ENCODE measurements around the gene TAF8. TPM values are rescaled to one million over a fixed set of nuclear protein-coding genes. Genes with fewer than 3 reads are reported as not detected.

The TAF8 gene
- total RNA-seq, 1 donor from 2014 or later = 21.9 TPM

DNA sequence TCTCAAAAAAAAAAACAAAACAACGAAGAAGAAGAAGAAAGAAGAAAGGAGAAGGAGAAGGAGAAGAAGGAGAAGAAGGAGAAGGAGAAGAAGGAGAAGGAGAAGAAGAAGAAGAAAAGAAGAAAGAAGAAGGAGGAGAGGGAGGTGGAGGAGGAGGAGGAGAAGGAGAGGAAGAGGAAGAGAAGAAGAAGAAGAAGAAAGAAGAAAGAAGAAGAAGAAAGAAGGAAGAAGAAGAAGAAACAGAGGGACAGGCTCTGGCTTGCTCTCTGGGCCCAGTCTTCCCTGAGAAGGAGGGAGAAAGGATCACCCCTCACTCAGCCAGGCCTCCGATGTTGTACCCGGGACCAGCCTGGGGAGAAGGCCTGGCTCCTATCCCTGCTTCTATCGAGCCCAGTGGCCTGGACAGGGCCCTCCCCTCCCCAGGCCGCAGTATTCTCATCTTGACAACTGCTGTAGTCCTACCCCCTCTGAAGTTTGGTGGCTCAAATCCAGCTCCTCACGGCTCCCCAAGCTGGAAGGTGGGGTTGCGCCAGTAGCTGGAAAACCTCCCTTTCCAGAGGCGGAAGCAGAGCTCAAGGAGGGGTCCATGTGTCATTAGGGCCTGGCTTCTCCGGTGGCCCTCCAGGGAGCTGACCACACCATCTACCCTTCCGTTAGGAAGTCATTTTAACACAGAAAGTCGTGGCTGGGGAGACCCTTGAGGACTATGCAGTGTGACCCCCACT is 73.2 kb downstream of the TAF8 start:
- H3K27ac Mint-ChIP-seq (ENCODE audit: unreplicated experiment) = no peak overlapping the region
- no peak for DNase-seq (ENCODE audit: low spot score)
- TF ChIP-seq, protein P1, sequence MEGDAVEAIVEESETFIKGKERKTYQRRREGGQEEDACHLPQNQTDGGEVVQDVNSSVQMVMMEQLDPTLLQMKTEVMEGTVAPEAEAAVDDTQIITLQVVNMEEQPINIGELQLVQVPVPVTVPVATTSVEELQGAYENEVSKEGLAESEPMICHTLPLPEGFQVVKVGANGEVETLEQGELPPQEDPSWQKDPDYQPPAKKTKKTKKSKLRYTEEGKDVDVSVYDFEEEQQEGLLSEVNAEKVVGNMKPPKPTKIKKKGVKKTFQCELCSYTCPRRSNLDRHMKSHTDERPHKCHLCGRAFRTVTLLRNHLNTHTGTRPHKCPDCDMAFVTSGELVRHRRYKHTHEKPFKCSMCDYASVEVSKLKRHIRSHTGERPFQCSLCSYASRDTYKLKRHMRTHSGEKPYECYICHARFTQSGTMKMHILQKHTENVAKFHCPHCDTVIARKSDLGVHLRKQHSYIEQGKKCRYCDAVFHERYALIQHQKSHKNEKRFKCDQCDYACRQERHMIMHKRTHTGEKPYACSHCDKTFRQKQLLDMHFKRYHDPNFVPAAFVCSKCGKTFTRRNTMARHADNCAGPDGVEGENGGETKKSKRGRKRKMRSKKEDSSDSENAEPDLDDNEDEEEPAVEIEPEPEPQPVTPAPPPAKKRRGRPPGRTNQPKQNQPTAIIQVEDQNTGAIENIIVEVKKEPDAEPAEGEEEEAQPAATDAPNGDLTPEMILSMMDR (IDR thresholded peaks at IDR 0.05; ENCODE audit: unreplicated experiment) = no peak

DNA sequence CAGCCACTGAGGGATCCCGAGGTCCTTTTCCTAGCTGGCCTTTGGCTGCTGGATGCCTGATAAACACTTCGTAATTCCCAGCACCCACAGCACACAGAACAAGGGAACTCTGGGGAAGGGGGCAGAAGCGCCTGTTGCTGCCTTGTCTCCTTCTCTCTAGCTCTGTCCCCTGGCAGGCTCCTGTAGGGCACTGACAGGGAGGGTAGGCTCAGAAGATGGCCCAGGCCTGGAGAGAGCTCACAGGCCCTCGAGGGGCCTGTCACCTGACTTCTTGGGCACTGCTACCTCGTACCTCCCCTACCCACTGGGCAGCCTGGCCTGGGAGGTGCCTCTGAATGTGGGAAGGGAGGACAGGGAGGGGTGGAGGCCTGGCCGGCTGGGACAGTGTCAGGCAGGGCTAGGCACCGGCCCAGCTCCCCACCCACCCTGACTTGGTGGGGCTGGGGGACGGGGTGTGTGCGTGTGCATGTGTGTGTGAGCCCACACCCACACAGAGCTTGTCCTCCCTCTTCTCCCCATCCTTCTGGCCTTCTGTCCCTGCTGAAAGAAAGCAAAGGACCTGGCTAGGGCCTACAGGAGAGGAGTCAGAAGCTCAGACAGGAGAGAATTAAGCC is 74.0 kb downstream of the TAF8 start:
- H3K4me3 Mint-ChIP-seq (ENCODE audit: unreplicated experiment) = no peak overlapping the region
- DNase-seq (ENCODE audit: low spot score) = no peak
- H3K9me3 Mint-ChIP-seq (ENCODE audit: unreplicated experiment) = no peaks in the 10 kb centered on the region
- H3K27ac Mint-ChIP-seq (ENCODE audit: unreplicated experiment) = no peak overlapping the region
- TF ChIP-seq, protein P1 (IDR thresholded peaks at IDR 0.05; ENCODE audit: unreplicated experiment) = no peak
- H3K27me3 Mint-ChIP-seq (ENCODE audit: unreplicated experiment) = peaks cover 5% of the 10 kb centered on the region
- peaks cover 3% of the 10 kb centered on the region for H3K4me1 Mint-ChIP-seq (ENCODE audit: unreplicated experiment)
- H3K36me3 Mint-ChIP-seq (ENCODE audit: low read depth, unreplicated experiment) = no peaks in the 10 kb centered on the region

More for the DNA sequence above, 73.2 kb downstream of the TAF8 start:
- Mint-ChIP-seq H3K4me1 (ENCODE audit: unreplicated experiment) (peaks cover 3% of the 10 kb centered on the region), H3K36me3 (ENCODE audit: low read depth, unreplicated experiment) (no peaks in the 10 kb centered on the region), H3K4me3 (ENCODE audit: unreplicated experiment) (no peak overlapping the region), H3K9me3 (ENCODE audit: unreplicated experiment) (no peaks in the 10 kb centered on the region), H3K27me3 (ENCODE audit: unreplicated experiment) (peaks cover 5% of the 10 kb centered on the region)

DNA sequence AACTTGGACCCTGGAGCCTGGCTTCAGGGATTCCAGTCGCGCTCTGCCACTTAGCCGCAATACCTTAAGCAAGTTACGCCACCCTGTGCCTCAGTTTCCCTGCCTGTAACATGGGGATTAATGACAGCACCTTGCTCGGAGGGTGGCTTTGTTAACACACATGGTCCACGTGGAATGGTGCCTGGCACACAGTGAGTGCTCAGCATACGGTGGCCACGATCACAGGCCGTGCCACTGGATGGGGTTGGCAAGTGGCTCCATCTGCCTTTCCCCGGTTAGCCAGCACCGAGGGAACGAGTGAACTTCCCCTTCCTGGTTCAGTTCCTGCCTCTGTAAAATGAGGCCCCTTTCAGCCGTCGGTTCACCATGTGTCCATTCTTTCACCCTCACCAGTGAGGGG is 74.9 kb downstream of the TAF8 start:
- TF ChIP-seq, protein P1 (IDR thresholded peaks at IDR 0.05; ENCODE audit: unreplicated experiment) = no peak
- H3K4me1 Mint-ChIP-seq (ENCODE audit: unreplicated experiment) = peaks cover 3% of the 10 kb centered on the region

DNA sequence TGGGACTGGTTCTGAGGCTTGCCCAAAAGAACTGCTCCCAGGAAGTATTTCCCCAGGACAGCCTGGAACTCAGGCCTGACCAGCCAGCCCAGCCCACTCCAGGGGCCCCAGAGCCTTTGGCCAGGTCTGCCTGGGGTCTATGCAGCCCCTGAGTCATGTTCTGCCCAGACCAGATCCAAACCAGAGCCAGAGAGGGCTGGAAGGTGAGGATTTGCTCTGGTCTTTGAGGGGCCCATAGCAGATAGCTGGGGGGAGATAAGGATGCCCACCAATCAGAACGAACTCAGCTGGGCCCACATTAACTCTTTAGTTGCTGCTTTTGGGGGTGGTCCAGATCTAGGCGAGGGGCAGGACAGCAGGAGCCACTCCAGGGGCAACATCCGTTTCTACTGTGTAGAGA is 75.3 kb downstream of the TAF8 start:
- DNase-seq (ENCODE audit: low spot score) = no peak
- no peak overlapping the region for H3K4me3 Mint-ChIP-seq (ENCODE audit: unreplicated experiment)
- H3K27ac Mint-ChIP-seq (ENCODE audit: unreplicated experiment) = no peak overlapping the region
- no peaks in the 10 kb centered on the region for H3K36me3 Mint-ChIP-seq (ENCODE audit: low read depth, unreplicated experiment)
- peaks cover 3% of the 10 kb centered on the region for H3K4me1 Mint-ChIP-seq (ENCODE audit: unreplicated experiment)
- H3K27me3 Mint-ChIP-seq (ENCODE audit: unreplicated experiment) = peaks cover 3% of the 10 kb centered on the region
- TF ChIP-seq, protein P1 (IDR thresholded peaks at IDR 0.05; ENCODE audit: unreplicated experiment) = no peak
- no peaks in the 10 kb centered on the region for H3K9me3 Mint-ChIP-seq (ENCODE audit: unreplicated experiment)

More for the DNA sequence above, 74.9 kb downstream of the TAF8 start:
- no peak overlapping the region for H3K4me3 Mint-ChIP-seq (ENCODE audit: unreplicated experiment)
- DNase-seq (ENCODE audit: low spot score) = no peak
- H3K27me3 Mint-ChIP-seq (ENCODE audit: unreplicated experiment) = peaks cover 5% of the 10 kb centered on the region
- no peak overlapping the region for H3K27ac Mint-ChIP-seq (ENCODE audit: unreplicated experiment)
- no peaks in the 10 kb centered on the region for H3K9me3 Mint-ChIP-seq (ENCODE audit: unreplicated experiment)
- no peaks in the 10 kb centered on the region for H3K36me3 Mint-ChIP-seq (ENCODE audit: low read depth, unreplicated experiment)
